IMR-90 (cell line): Measurements from ENCODE around the gene CYP2J2. TPM values are rescaled to one million over a fixed set of nuclear protein-coding genes. Genes with fewer than 3 reads are reported as not detected.

Experiments
- ATAC-seq: fragments of 200-7000 bp; cut with Tn5 transposase; 2 replicates; pipeline ENCODE4 v1.9.1; 2020; ENCODE audit warnings: low read depth, mild to moderate bottlenecking, moderate library complexity
- BruUV-seq: library from RNA; stranded (reverse); fragments of 400-500 nt; replicated peaks from 2 replicates; lab custom pipeline; 2021; lab: Mats Ljungman, UMichigan
- CTCF ChIA-PET: fragments of 300-600 bp; formaldehyde crosslinking; extraction: SDS; loops from one replicate; lab custom pipeline; 2021; ENCODE audit warnings: antibody characterized with exemption; lab: Yijun Ruan, JAX
- POLR2A ChIA-PET: fragments of 300-600 bp; sonication (Branson Sonifier 250); formaldehyde crosslinking; loops from one replicate; lab custom pipeline; 2022; ENCODE audit warnings: antibody characterized with exemption; ENCODE audit not compliant: unreplicated experiment; lab: Charles Lee
- DNase-seq: peaks from one replicate; pipeline ENCODE4 v3.0.0; 2013
- H2AFZ ChIP-seq: replicated peaks from 2 replicates; pipeline ENCODE3; 2013; ENCODE audit warnings: low read length, mild to moderate bottlenecking; ENCODE audit not compliant: poor library complexity
- H2AK5ac ChIP-seq: 2 replicates; pipeline ENCODE4 v1.6.1; 2013; ENCODE audit warnings: low read depth, low read length, inconsistent platforms
- H2AK9ac ChIP-seq: replicated peaks from 2 replicates; pipeline ENCODE3; 2013; ENCODE audit warnings: mild to moderate bottlenecking, low read depth, low read length, moderate library complexity; ENCODE audit not compliant: poor library complexity
- H2BK120ac ChIP-seq: 2 replicates; pipeline ENCODE4 v1.6.1; 2013; ENCODE audit warnings: low read depth, low read length, inconsistent platforms
- H2BK15ac ChIP-seq: 3 replicates; pipeline ENCODE4 v1.6.1; 2013; ENCODE audit warnings: low read depth, low read length, inconsistent platforms
- H2BK20ac ChIP-seq: 2 replicates; pipeline ENCODE4 v1.6.1; 2013; ENCODE audit warnings: low read depth, mild to moderate bottlenecking, inconsistent platforms, low read length, moderate library complexity
- H2BK5ac ChIP-seq: 2 replicates; pipeline ENCODE4 v1.6.1; 2013; ENCODE audit warnings: mild to moderate bottlenecking, low read depth, low read length, inconsistent platforms; ENCODE audit not compliant: poor library complexity, severe bottlenecking
- H3K14ac ChIP-seq: replicated peaks from 2 replicates; pipeline ENCODE4 v1.6.1; 2013; ENCODE audit warnings: low read depth, low read length, inconsistent platforms
- H3K18ac ChIP-seq: 2 replicates; pipeline ENCODE4 v1.6.1; 2013; ENCODE audit warnings: low read depth, low read length, control low read depth
- H3K23ac ChIP-seq: 2 replicates; pipeline ENCODE4 v1.6.1; 2013; ENCODE audit warnings: low read depth, low read length, inconsistent platforms
- H3K27ac ChIP-seq: 2 replicates; pipeline ENCODE4 v1.5.1; 2013; ENCODE audit warnings: mild to moderate bottlenecking, control low read depth, low read length; ENCODE audit not compliant: insufficient read depth
- H3K27me3 ChIP-seq: 2 replicates; pipeline ENCODE4 v1.6.1; 2013; ENCODE audit warnings: low read length; ENCODE audit not compliant: control insufficient read depth, insufficient read depth
- H3K36me3 ChIP-seq: 2 replicates; pipeline ENCODE4 v1.6.1; 2013; ENCODE audit warnings: low read length, mixed read lengths; ENCODE audit not compliant: control insufficient read depth, insufficient read depth
- H3K4ac ChIP-seq: 2 replicates; pipeline ENCODE4 v1.6.1; 2013; ENCODE audit warnings: low read depth, low read length, inconsistent platforms
- H3K4me1 ChIP-seq: 2 replicates; pipeline ENCODE4 v1.6.1; 2013; ENCODE audit warnings: low read length, mixed read lengths; ENCODE audit not compliant: control insufficient read depth, insufficient read depth
- H3K4me2 ChIP-seq: 2 replicates; pipeline ENCODE4 v1.6.1; 2013; ENCODE audit warnings: low read depth, mild to moderate bottlenecking, control low read depth, low read length, moderate library complexity
- H3K4me3 ChIP-seq: 2 replicates; pipeline ENCODE4 v1.5.1; 2013; ENCODE audit warnings: low read depth, mild to moderate bottlenecking, control low read depth, low read length, moderate library complexity; ENCODE audit not compliant: insufficient read depth
- H3K56ac ChIP-seq: 2 replicates; pipeline ENCODE4 v1.6.1; 2013; ENCODE audit warnings: low read length, inconsistent platforms; ENCODE audit not compliant: insufficient read depth; ENCODE audit errors: extremely low read depth
- H3K79me1 ChIP-seq, 2 experiments: 2 replicates each; pipeline ENCODE4 v1.6.1; 2013; ENCODE audit warnings: low read length in 2 of 2, inconsistent platforms in 1 of 2, low read depth in 1 of 2
- H3K9ac ChIP-seq: 2 replicates; pipeline ENCODE4 v1.6.1; 2013; ENCODE audit warnings: low read depth, low read length, control low read depth
- H3K9me1 ChIP-seq: 2 replicates; pipeline ENCODE4 v1.6.1; 2013; ENCODE audit warnings: low read length, inconsistent platforms; ENCODE audit not compliant: insufficient read depth
- H3K9me3 ChIP-seq: 2 replicates; pipeline ENCODE4 v1.6.1; 2013; ENCODE audit warnings: low read length; ENCODE audit not compliant: control insufficient read depth, insufficient read depth
- H4K20me1 ChIP-seq: 2 replicates; pipeline ENCODE4 v1.6.1; 2013; ENCODE audit warnings: low read length, inconsistent platforms; ENCODE audit not compliant: insufficient read depth
- H4K5ac ChIP-seq: 2 replicates; pipeline ENCODE4 v1.6.1; 2013; ENCODE audit warnings: mild to moderate bottlenecking, low read depth, low read length, control low read depth
- H4K8ac ChIP-seq, 2 experiments: 2 replicates each; pipeline ENCODE4 v1.6.1; 2013; ENCODE audit warnings: low read depth in 2 of 2, low read length in 2 of 2, control low read depth in 1 of 2, inconsistent platforms in 1 of 2
- H4K91ac ChIP-seq: 2 replicates; pipeline ENCODE4 v1.6.1; 2013; ENCODE audit warnings: low read depth, low read length, inconsistent platforms; ENCODE audit not compliant: insufficient read depth
- BHLHE40 ChIP-seq: fragments of 150-350 bp; IDR thresholded peaks from 2 replicates; pipeline ENCODE4 v1.6.1; 2016; ENCODE audit warnings: mild to moderate bottlenecking, low read depth, low read length
- CEBPB ChIP-seq: IDR thresholded peaks from 2 replicates; pipeline ENCODE4 v1.6.1; 2012; ENCODE audit warnings: low read depth, low read length, improper control_type of control experiment
- ELK1 ChIP-seq: fragments of 150-350 bp; IDR thresholded peaks from 2 replicates; pipeline ENCODE4 v1.6.1; 2016; ENCODE audit warnings: low read depth, mild to moderate bottlenecking, low read length, moderate library complexity, borderline replicate concordance
- MAFK ChIP-seq: IDR thresholded peaks from 2 replicates; pipeline ENCODE4 v1.6.1; 2012; ENCODE audit warnings: low read depth, low read length, improper control_type of control experiment
- MAZ ChIP-seq: IDR thresholded peaks from 2 replicates; pipeline ENCODE4 v1.6.1; 2012; ENCODE audit warnings: low read depth, mild to moderate bottlenecking, low read length, improper control_type of control experiment, moderate library complexity, borderline replicate concordance
- MXI1 ChIP-seq: IDR thresholded peaks from 2 replicates; pipeline ENCODE4 v1.6.1; 2012; ENCODE audit warnings: low read depth, mild to moderate bottlenecking, low read length, moderate library complexity, borderline replicate concordance
- NFE2L2 ChIP-seq: fragments of 150-350 bp; IDR thresholded peaks from 2 replicates; pipeline ENCODE4 v1.6.1; 2016; ENCODE audit warnings: low read depth, mild to moderate bottlenecking, low read length
- POLR2A ChIP-seq: IDR thresholded peaks from 2 replicates; pipeline ENCODE4 v1.6.1; 2012; ENCODE audit warnings: mild to moderate bottlenecking, low read depth, low read length
- RAD21 ChIP-seq: IDR thresholded peaks from 2 replicates; pipeline ENCODE4 v1.6.1; 2012; ENCODE audit warnings: low read length, improper control_type of control experiment
- RCOR1 ChIP-seq: IDR thresholded peaks from 2 replicates; pipeline ENCODE4 v1.6.1; 2012; ENCODE audit warnings: mild to moderate bottlenecking, low read length, improper control_type of control experiment; ENCODE audit not compliant: insufficient replicate concordance
- RFX5 ChIP-seq: IDR thresholded peaks from 2 replicates; pipeline ENCODE4 v1.8.0; 2012; ENCODE audit warnings: low read depth, mild to moderate bottlenecking, low read length, moderate library complexity
- SMC3 ChIP-seq: fragments of 150-350 bp; IDR thresholded peaks from 2 replicates; pipeline ENCODE4 v1.6.1; 2016; ENCODE audit warnings: low read depth, mild to moderate bottlenecking, antibody characterized with exemption, low read length, moderate library complexity
- WGBS, 2 experiments: methylation state at CpG; one replicate each; pipeline versions ENCODE4 v1.1.5 to v1.1.7; 2013; ENCODE audit warnings: missing lambda C conversion rate in 2 of 2; ENCODE audit not compliant: insufficient read length in 1 of 2; ENCODE audit errors: extremely low coverage in 2 of 2; 5-methylcytosine and 5-hydroxymethylcytosine counted together
- dilution Hi-C: fragments of 300-500 bp; cut with HindIII; formaldehyde crosslinking; loops from one replicate; pipeline ENCODE4 v1.14.3; 2018; ENCODE audit warnings: low sequenced_read_pairs; ENCODE audit not compliant: unreplicated experiment
- in situ Hi-C: fragments of 300-500 bp; cut with MboI; formaldehyde crosslinking; loops from 3 replicates; pipeline ENCODE4 v1.14.3; 2019; ENCODE audit warnings: low sequenced_read_pairs, inconsistent platforms, mixed read lengths
- intact Hi-C: fragments of 100-400 bp; cut with micrococcal nuclease; formaldehyde crosslinking; loops from 2 replicates; pipeline ENCODE4 v1.10.0; 2022
- polyA plus RNA-seq, 3 experiments: library from polyadenylated mRNA; depleted of rRNA; stranded (reverse); fragments of >200 nt; gene quantifications; 2 replicates each; pipeline ENCODE4 v1.2.3, GENCODE V29; 2012; ENCODE audit warnings: low replicate concordance in 1 of 3
- total RNA-seq: library from RNA; depleted of rRNA; stranded (reverse); fragments of >200 nt; gene quantifications from 2 replicates; pipeline ENCODE4 v1.2.3, GENCODE V29; 2012
- TF ChIP-seq, protein P1 (sequence below): fragments of 150-350 bp; IDR thresholded peaks from 2 replicates; pipeline ENCODE4 v1.6.1; 2017; ENCODE audit warnings: mild to moderate bottlenecking, antibody characterized with exemption, low read length, low read depth

The CYP2J2 gene
- total and polyA plus RNA-seq, 2 of the 4 experiments (the other 2 are of a cell fraction) = 0.18 TPM; not detected in 1

DNA sequence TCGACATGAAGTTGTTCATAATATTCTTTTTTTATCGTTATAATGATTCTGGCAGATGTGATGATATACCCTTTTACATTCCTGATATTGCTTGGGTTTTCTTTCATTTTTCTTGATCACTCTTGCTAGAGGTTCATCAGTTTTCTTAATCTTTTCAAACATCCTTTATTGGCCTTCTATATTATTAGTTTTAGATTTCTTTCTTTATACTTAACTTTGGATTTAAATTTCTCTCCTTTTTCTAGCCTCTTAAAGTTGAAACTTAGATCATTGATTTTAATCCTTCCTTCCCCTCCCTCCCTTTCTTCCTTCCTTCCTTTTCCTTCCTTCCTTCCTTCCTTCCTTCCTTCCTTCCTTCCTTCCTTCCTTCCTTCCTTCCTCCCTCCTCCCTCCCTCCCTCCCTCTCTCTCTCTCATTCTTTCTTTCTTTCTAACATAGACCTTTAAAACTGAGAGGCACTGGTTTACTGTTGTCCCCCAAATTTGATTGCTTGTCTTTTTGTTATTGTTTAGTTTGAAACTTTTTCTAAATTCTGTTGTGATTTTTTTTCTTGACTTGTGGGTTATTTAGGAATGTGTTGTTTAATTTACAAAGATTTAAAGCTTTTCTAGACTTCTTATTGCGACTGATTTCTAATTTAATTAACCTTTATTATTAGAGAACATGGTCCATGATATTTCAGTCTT is 80.2 kb downstream of the CYP2J2 start:
- CTCF ChIA-PET = no interaction called here
- Histone ChIP-seq H2AK9ac (no peak overlapping the region), H4K8ac (no peak overlapping the region), H2BK15ac (no peak overlapping the region), H3K14ac (no peak overlapping the region), H2AFZ (no peak overlapping the region), H3K9me3 (no peaks in the 10 kb centered on the region), H3K9me1 (no peaks in the 10 kb centered on the region), H2BK20ac (no peak overlapping the region), H4K20me1 (no peaks in the 10 kb centered on the region), H3K4me2 (no peak overlapping the region), H3K36me3 (no peaks in the 10 kb centered on the region), H2AK5ac (no peak overlapping the region), H4K5ac (no peak overlapping the region), H3K56ac (no peak overlapping the region), H3K4me1 (no peaks in the 10 kb centered on the region), H3K27me3 (no peaks in the 10 kb centered on the region), H3K4me3 (no peak overlapping the region), H3K79me1 (no peaks in the 10 kb centered on the region), H3K27ac (no peak overlapping the region), H3K23ac (no peak overlapping the region), H3K4ac (no peak overlapping the region), H3K9ac (no peak overlapping the region), H3K18ac (no peak overlapping the region), H2BK120ac (no peak overlapping the region), H4K91ac (no peak overlapping the region), H2BK5ac (no peak overlapping the region)
- intact Hi-C loops = no loop called here
- dilution Hi-C loops = no loop called here
- whole genome bisulfite sequencing, 2 experiments = no CpG with 5 or more reads among the region's 3 CpGs
- TF ChIP-seq RAD21 (no peak), MAFK (no peak), RFX5 (no peak), SMC3 (no peak), CEBPB (no peak), MAZ (no peak), RCOR1 (no peak), MXI1 (no peak), ELK1 (no peak), BHLHE40 (no peak), NFE2L2 (no peak), POLR2A (no peak)
- TF ChIP-seq, protein P1, sequence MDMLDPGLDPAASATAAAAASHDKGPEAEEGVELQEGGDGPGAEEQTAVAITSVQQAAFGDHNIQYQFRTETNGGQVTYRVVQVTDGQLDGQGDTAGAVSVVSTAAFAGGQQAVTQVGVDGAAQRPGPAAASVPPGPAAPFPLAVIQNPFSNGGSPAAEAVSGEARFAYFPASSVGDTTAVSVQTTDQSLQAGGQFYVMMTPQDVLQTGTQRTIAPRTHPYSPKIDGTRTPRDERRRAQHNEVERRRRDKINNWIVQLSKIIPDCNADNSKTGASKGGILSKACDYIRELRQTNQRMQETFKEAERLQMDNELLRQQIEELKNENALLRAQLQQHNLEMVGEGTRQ = no peak
- DNase-seq = no peak
- POLR2A ChIA-PET = no interaction called here
- no peak for ATAC-seq
- in situ Hi-C loops = no loop called here
- BruUV-seq = no TSS peak
